Prostate gland (tissue), 2 donors: ENCODE data around the gene ACOXL.

Experiments used
- POLR2A ChIP-seq: fragments of 450-650 bp; IDR thresholded peaks from one replicate; pipeline ENCODE4 v1.6.1; 2016; ENCODE audit warnings: antibody characterized with exemption, mild to moderate bottlenecking
- TF ChIP-seq, protein P1 (sequence below), 4 experiments: fragments of 200-600 bp in 2 of 4; fragments of 450-650 bp in 2 of 4; sonication (generic) in 2 of 4; IDR thresholded peaks; 1 replicate in 3 of 4; 2 replicates in 1 of 4; pipeline ENCODE4 v1.5.1; 2016 to 2019; ENCODE audit warnings: antibody characterized with exemption in 4 of 4, mild to moderate bottlenecking in 2 of 4, moderate library complexity in 2 of 4

DNA sequence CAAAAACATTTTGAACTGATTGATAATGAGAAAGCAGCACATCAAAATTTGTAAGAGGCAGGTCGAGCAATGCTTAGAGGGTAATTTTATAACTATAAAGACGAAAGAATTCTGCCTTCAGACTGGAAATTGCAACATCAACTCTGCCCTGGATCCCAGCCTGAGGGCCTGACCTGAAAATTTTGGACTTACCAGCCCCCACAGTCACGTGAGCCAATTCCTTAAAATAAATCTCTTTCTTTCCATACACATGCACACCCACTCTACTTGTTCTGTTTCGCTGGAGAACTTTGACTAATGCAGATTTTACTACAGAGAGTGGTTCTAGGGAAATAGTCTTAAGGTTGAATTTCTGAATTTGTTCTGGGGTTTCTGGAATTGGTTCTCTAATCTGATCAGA lies 14.6 kb upstream of the ACOXL start:
- TF ChIP-seq, protein P1, sequence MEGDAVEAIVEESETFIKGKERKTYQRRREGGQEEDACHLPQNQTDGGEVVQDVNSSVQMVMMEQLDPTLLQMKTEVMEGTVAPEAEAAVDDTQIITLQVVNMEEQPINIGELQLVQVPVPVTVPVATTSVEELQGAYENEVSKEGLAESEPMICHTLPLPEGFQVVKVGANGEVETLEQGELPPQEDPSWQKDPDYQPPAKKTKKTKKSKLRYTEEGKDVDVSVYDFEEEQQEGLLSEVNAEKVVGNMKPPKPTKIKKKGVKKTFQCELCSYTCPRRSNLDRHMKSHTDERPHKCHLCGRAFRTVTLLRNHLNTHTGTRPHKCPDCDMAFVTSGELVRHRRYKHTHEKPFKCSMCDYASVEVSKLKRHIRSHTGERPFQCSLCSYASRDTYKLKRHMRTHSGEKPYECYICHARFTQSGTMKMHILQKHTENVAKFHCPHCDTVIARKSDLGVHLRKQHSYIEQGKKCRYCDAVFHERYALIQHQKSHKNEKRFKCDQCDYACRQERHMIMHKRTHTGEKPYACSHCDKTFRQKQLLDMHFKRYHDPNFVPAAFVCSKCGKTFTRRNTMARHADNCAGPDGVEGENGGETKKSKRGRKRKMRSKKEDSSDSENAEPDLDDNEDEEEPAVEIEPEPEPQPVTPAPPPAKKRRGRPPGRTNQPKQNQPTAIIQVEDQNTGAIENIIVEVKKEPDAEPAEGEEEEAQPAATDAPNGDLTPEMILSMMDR (IDR thresholded peaks at IDR 0.05) = no peak
- TF ChIP-seq POLR2A = no peak
